CD4-positive, alpha-beta T cell treated with Interleukin-17A for 4 hours (primary cell): ENCODE measurements around the gene SLC4A5.
"Not testable (repeated sequence)": the region's sequence is repeated elsewhere in the genome, so short reads cannot be mapped to it uniquely, and the experiment has no call there.

ENCODE experiments used
- DNase-seq: peaks from one replicate; pipeline ENCODE4 v3.0.0-alpha.2; 2020; ENCODE audit warnings: mixed read lengths

SLC4A5 gene

DNA sequence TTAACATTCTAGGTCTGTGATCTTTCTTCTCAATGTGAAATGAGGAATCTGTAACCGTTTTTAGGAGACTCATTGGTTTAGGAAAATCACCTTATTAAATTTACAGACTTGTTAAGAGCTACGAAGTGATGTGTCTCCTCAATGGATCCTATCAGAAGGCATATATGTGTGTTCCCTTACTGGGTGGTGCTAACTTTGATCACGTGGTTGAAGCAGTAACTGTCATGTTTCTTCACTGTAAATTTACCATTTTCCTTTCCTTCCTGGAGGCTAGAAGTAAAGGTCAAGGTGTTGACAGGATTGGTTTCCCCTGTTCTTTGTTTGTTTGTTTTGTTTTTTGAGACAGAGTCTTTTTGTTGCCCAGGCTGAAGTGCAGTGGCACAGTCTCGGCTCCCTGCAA, 146.2 kb downstream of the SLC4A5 start:
- DNase-seq: no peak

DNA sequence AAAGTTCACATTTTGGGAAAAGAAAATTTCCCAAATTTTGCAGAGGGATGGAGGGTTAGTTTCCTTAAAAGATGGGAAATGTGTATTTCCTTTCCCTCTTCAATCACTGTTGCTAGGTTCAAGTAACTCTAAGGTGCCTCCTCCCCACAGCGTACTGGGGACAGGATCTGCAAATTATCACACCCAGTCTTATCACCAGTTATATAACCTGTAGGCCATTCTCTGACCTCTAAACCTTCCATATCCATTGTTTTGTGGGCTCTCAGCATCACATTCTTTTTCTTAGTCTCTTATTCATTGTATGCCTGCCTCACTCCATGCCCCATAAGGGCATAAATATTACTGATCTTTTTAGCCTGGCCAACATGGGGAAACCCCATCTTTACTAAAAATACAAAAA, 148.4 kb downstream of the SLC4A5 start:
- no peak for DNase-seq

DNA sequence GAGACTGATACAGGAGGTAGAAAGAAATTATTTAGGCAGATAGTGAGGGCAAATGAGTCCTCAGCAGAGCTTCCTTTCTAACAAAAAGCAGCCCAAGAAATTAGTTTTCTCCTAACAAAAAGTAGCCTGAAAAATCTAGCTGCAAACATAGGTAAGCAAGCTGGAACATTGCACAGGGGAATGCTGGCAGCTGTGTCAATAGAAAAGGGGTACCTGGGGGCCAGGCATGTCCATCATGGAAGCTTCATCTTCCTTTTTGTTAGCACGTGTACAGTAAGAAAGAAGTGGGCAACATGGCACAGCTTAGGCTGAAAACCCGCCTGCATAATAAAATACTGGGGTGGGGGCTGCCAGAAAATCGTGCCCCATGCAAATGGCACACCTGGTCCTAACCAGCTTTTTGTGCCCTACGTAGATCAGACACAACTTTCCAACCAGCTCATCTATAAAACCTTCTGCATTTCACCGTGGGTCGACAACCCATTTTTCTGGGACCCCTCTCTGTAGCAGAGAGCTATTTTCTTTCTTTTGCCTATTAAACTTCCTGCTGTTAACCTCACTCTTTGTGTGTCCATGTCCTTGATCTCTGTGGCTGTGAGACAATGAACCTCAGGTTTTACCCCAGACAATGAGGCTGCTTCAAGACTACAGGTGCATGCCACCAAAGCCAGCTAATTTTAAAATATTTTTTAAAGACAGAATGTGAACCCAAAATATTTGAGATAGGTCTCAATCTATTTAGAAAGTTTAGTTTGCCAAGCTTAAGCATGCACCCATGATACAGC, 151.4 kb downstream of the SLC4A5 start:
- DNase-seq: no peak

DNA sequence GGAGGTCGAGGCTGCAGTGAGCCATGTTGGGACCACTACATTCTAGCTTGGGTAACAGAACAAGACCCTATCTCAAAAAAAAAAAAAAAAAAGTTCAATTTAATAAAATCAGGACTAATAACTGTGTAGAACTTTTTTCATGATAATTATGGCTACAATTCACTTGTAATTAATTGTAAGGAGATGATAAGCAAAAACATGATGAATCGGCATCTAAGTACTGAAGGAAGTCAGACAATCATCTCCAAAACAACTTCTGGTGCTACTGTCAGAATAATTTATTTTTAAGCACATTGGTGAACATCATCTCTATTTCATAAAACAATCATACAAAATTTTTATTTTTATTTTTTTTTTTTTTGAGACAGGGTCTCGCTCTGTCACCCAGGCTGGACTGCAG, 154.5 kb downstream of the SLC4A5 start:
- no peak for DNase-seq

DNA sequence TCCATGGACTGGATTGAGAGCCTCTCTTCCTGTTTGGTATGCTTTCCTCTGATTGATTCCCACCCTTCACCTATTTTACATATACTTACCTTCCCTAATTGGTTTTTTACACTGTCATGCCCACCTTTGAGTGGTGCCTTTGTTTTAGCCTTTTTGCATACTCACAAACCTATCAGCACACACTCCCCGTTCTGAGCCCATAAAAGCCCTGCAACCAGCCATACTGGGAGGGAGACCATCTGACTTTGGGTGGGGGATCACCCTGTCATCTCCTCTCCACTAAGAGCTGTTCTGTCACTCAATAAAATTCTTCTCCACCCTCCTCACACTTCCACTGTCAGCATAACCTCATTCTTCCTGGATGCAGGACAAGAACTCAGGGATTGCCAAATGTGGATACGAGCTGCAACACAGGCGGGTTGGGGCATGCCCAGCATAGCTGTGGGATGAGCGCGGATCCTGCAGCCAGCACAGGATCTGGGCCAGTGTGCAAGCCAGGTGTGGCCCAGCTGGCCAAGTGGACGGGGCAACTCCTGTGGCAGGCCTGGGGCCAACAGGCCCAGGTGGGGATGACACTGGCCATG, 155.1 kb downstream of the SLC4A5 start:
- no peak for DNase-seq

DNA sequence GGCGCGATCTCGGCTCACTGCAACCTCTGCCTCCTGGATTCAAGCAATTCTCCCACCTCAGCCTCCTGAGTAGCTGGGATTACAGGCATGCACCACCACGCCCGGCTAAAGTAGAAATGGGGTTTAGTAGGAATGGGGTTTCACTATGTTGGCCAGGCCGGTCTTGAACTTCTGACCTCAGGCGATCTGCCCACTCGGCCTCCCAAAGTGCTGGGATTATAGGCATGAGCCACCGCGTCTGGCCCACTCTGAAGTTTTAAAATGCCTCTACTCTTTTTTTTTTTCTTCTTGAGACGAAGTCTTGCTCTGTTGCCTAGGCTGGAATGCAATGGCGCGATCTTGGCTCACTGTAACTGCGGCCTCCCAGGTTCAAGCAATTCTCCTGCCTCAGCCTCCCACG, 156.5 kb downstream of the SLC4A5 start:
- DNase-seq: not testable (repeated sequence)

DNA sequence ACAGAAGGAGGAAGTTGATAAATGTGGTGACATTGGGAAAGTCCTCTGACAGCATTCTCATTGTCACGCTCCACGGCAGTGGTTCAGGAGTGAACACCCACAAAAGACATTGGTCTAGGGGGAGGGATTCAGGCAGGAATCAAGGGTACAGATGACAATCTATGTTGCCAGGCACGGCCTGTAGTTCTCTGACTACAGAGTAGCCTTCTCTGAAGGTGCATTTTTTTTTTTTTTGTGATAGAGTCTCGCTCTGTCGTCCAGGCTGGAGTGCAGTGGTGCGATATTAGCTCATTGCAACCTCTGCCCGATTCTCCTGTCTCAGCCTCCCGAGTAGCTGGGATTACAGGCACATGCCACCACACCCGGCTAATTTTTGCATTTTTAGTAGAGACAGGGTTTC, 157.2 kb downstream of the SLC4A5 start:
- no peak for DNase-seq

DNA sequence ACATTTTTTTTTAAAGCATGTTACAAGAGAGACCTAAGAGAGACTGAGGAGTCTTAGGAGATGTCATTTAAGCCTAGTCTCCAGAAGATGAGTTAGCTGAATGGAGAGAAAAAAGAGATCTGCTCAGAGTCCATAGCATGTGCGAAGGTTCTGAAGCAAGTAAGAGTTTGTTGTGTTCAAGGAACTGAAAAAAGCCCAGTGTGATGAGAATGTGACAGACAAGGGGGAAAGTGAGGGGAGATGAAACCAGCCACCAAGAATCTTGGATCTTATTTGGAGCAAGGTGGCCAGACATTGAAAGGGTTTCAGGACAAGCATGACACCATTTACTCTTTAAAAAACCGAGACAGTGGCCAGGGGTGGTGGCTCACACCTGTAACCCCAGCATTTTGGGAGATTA, 159.3 kb downstream of the SLC4A5 start:
- no peak for DNase-seq

DNA sequence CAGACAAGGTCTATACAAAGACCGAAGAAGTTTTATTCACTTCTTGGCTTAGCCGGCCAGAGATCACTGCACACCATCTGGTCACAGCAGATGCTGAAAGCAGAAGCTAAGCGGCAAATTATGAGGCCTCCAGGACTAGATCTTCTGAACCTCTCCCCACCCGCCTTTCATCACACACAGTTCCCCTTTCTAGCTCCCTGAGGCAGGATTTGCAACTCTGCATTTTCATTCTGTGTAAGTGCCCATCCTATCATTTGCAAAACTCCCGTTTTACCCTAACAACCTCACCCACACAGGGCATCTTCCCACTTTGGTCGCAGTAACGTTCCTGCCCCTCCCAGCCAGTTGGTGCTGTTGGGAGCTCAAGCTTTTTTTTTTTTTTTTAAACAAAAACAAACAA, 161.5 kb downstream of the SLC4A5 start:
- DNase-seq: no peak

DNA sequence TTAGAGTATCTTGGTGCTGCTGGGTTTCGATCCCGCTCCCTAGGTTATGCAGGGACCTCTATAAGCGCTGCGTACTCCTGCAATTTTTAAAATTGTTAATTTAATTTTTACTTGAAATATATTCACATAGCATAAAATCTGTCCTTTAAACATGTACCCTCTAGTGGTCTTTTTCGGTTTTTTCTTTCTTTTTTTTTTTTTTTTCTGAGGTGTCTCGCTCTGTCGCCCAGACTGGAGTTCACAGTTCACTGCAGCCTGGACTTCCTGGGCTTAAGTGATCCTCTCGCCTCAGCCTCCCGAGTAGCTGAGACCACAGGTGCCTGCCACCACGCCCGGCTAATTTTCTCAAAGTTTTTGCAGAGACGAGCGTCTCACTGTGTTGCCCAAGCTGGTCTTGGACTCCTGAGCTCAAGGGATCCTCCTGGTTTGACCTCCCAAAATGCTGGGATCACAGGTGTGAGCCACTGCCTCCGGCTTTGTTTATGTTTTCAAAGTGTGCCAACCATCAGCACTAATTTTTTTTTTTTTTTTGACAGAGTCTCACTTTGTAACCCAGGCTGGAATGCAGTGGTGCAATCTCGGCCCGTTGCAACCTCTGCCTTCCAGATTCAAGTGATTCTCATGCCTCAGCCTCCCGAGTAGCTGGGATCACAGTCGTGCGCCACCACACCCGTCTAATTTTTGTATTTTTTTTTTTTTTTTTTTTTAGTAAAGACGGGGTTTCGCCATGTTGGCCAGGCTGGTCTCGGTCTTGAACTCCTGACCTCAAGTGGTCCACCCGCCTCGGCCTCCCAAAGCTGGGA, 164.0 kb downstream of the SLC4A5 start:
- no peak for DNase-seq

DNA sequence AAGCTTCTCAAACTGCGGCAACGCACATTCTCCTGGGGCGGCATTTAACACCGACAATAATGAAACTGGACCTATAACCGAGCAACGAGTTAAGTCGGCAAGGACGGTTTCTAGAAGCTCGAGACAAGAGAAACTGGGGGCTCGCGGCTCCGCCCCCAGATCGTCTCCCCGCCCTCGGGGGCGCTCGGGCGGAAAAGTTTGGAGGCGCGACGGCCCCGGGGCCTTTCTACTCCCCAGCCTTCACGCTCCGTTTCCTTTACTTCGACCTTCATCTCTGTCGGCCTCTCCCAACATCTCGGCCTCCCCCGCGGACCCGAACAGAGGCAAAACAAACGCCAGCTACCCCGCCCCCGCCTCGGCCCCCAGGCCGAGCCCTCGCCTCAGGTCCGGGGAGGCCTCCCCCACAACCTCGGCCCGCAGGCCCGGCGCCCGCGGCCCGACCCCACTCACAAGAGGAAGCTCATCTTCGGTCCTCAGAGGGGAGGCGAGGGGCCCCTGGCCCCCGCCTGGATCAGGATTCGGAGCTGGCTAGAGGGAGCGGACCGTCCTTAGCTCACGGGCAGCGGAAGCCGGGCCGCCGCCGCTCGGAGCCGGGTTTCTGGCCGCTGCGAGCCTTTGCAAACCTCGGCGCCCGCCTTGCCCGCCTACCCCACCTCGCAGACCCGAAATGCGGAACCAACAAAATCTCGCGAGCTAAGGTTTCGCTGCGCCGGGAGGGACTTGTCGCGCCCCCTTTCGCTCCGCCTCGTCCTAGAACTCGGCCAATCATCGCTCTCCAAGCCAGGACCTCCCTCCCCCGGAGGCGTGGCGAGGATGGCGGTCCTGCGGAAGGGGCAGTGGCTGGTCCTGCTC, 164.8 kb downstream of the SLC4A5 start, which contains the start of gene MOB1A:
MOB1A (minus strand) TSS at position 669 of the 852 bp plus-strand sequence; CDS start at position 464, 205 bp downstream.
- DNase-seq: peak; percentile 98

DNA sequence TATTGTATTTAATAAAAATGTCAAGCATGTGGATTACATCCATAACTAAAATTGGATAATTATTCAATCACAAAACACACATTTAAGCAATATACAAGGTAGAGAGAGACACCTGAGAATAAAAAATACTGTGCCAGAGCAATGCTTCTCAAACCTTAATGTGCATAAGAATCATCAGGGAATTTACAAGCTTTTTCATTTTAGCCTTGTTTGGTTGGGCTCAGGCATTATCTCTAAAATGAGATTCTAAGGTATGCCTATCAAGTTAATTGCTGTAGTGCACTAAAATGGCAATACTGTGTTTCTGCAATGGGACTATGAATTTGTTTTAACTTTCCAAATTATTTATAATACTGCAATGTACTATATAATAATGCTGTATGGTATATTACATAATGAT, 165.5 kb downstream of the SLC4A5 start:
- no peak for DNase-seq

DNA sequence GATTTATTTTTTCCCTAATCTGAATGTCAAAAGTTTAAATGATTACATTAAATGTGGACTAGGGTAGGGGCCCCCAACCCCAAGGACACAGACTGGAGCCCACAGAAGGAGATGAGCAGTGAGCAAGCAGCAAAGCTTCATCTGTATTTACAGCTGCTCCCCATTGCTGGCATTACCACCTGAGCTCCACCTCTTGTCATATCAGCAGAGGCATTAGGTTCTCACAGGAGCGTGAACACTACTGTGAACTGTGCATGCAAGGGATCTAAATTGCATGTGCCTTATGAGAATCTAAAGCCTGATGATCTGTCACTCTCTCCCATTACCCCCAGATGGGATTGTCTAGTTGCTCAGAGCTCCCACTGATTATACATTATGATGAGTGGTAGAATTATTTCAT, 168.3 kb downstream of the SLC4A5 start:
- DNase-seq: no peak

DNA sequence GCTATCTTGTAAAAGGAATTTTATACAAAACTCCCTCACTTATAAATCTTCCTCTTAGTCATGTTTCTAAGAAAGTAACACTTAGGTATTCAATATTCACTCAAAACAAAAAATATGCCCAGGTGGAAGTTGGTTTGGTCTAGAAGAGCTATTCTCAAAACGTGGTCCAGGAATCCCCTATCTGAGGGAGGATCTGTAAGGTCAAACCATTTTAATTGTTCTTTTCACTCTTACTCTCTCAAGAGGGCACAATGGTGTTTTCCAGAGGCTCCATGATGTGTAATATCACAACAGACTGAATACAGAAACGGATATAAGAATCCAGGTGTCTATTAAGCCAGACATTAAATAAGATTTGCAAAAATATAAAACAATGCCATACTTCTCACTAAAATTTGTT, 174.5 kb downstream of the SLC4A5 start:
- no peak for DNase-seq
